Upper lobe of right lung (tissue), 1 donor: ENCODE data around the gene PRR35. TPM values are rescaled to one million over a fixed set of nuclear protein-coding genes. Genes with fewer than 3 reads are reported as not detected.

Experiments used
- ATAC-seq: fragments of 200-7000 bp; cut with Tn5 transposase; one replicate; pipeline ENCODE4 v1.9.1; 2020; ENCODE audit warnings: mild to moderate bottlenecking, moderate library complexity
- DNase-seq: peaks from one replicate; pipeline ENCODE4 v3.0.0-alpha.2; 2020
- H3K27ac ChIP-seq: fragments of 200-600 bp; one replicate; pipeline ENCODE4 v1.8.0; 2022
- H3K27me3 ChIP-seq: fragments of 200-600 bp; one replicate; pipeline ENCODE4 v1.8.0; 2022; ENCODE audit warnings: mild to moderate bottlenecking
- H3K36me3 ChIP-seq: fragments of 200-600 bp; one replicate; pipeline ENCODE4 v1.8.0; 2022
- H3K4me1 ChIP-seq: fragments of 200-600 bp; one replicate; pipeline ENCODE4 v1.8.0; 2022
- H3K4me3 ChIP-seq: fragments of 200-600 bp; one replicate; pipeline ENCODE4 v1.8.0; 2022; ENCODE audit warnings: mild to moderate bottlenecking
- H3K9me3 ChIP-seq: fragments of 200-600 bp; one replicate; pipeline ENCODE4 v1.8.0; 2022
- CTCF ChIP-seq: fragments of 200-600 bp; IDR thresholded peaks from one replicate; pipeline ENCODE4 v1.8.0; 2022; ENCODE audit warnings: antibody characterized with exemption
- intact Hi-C: fragments of 100-400 bp; cut with DNase I; formaldehyde crosslinking; loops from one replicate; pipeline ENCODE4 v1.11.0; 2022
- total RNA-seq: library from RNA; stranded (reverse); fragmentation: NEBNext Ultra II Directional; extraction: Animal tissue kit (Norgen Biotek cat#: 25700); gene quantifications from one replicate; pipeline ENCODE4 v1.2.1, GENCODE V29; 2021
- donor health status: DM: no; HTN: yes; CAD: no; lungs with severe emphysema.

The PRR35 gene
- total RNA-seq, 1 donor from 2014 or later, result not detected

GRCh38 chr16:534135-534534, 26.1 kb upstream of the PRR35 start:
- Histone ChIP-seq H3K9me3 (no peaks in the 10 kb centered on the region), H3K36me3 (no peaks in the 10 kb centered on the region), H3K4me3 (no peak overlapping the region), H3K27ac (no peak overlapping the region), H3K4me1 (peaks cover 11% of the 10 kb centered on the region), H3K27me3 (no peaks in the 10 kb centered on the region)
- no peak for TF ChIP-seq CTCF
- DNase-seq, result no peak
- intact Hi-C loops, result no loop called here
- no peak for ATAC-seq

GRCh38 chr16:534856-535445, 25.2 kb upstream of the PRR35 start:
- no peak for TF ChIP-seq CTCF
- H3K27ac ChIP-seq, result no peak overlapping the region
- DNase-seq (no peak), ATAC-seq (peak; percentile 2)
- H3K4me3 ChIP-seq, result no peak overlapping the region
- intact Hi-C loops, result no loop called here
- no peaks in the 10 kb centered on the region for H3K9me3 ChIP-seq
- no peaks in the 10 kb centered on the region for H3K27me3 ChIP-seq
- H3K36me3 ChIP-seq, result no peaks in the 10 kb centered on the region
- peaks cover 3% of the 10 kb centered on the region for H3K4me1 ChIP-seq

- Histone ChIP-seq H3K27ac (no peak overlapping the region), H3K4me1 (no peaks in the 10 kb centered on the region), H3K27me3 (no peaks in the 10 kb centered on the region), H3K36me3 (no peaks in the 10 kb centered on the region), H3K4me3 (no peak overlapping the region), H3K9me3 (no peaks in the 10 kb centered on the region)
- no peak for DNase-seq
- TF ChIP-seq CTCF, result no peak
- peak; percentile 58 for ATAC-seq
- intact Hi-C loops, result no loop called here
Measured at GRCh38 chr16:535446-536405, 24.5 kb upstream of the PRR35 start.

GRCh38 chr16:536746-537145, 23.4 kb upstream of the PRR35 start:
- TF ChIP-seq CTCF, result no peak
- H3K27ac ChIP-seq, result no peak overlapping the region
- H3K36me3 ChIP-seq, result no peaks in the 10 kb centered on the region
- no peak for ATAC-seq
- intact Hi-C loops, result no loop called here
- no peaks in the 10 kb centered on the region for H3K9me3 ChIP-seq
- H3K4me1 ChIP-seq, result no peaks in the 10 kb centered on the region
- no peak for DNase-seq
- H3K27me3 ChIP-seq, result no peaks in the 10 kb centered on the region
- H3K4me3 ChIP-seq, result no peak overlapping the region

GRCh38 chr16:537415-538335, 22.5 kb upstream of the PRR35 start:
- ATAC-seq, result no peak
- no peaks in the 10 kb centered on the region for H3K4me1 ChIP-seq
- H3K4me3 ChIP-seq, result no peak overlapping the region
- intact Hi-C loops, result no loop called here
- no peaks in the 10 kb centered on the region for H3K36me3 ChIP-seq
- no peak for DNase-seq
- no peak overlapping the region for H3K27ac ChIP-seq
- no peaks in the 10 kb centered on the region for H3K27me3 ChIP-seq
- no peaks in the 10 kb centered on the region for H3K9me3 ChIP-seq
- TF ChIP-seq CTCF, result no peak
